ENCODE results near the gene FAU. TPM values are rescaled to one million over a fixed set of nuclear protein-coding genes. Genes with fewer than 3 reads are reported as not detected.

The FAU gene
- total and polyA plus RNA-seq, 2 of the 13 experiments (the other 11 are each of a cell fraction or from before 2014, with no cell fraction given) = 374 to 869 TPM

DNA sequence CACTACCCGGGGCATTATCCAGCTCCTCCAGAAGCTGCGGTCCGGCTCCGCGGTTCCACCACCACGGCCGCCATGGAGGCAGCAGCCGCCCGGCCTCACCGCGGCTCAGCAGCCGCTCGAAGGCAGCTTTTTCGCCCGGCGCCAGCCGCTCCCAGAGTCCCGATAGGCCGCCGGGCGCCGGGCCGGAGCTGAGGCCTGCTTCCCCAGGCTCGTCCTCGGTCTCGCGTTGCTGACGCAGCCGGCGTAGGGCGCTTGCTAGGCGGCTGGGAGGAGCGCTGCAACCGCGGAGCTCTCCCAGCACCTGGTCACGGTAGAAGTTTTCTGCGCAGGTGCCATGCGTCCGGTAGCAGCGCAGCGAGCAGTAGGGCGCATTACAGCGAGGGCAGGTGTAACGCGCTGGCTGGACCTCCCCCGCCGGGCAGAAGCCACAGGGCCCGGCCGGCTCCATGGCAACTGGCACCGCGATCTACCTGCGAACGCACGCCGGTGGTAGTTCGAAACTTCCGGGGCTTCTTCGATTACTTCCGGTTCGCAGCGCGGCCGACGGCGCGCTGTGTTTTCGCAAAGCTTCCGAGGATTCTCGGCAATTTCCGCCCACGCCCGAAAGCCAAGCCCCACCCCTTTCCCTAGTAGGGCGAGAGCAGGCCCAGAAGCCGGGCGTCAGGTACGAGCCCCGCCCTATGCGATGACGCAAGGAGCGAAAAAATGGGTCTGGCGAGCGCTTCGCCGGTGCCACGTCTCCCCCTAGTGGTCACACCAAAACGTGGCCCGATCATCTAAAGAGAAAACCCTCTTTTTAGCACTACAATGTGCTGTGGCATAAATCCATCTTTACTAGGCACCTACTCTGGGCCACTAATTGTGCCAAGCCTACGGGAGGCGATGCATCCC lies 4.5 kb downstream of the FAU start, which contains the start of gene ZNHIT2:
Gene ZNHIT2, minus strand, starts transcription at position 496 of the 891 bp plus-strand sequence. Its CDS starts 48 bp downstream, at position 448.
- POLR2A ChIA-PET = interaction anchor here (1.0 to 4.1 kb wide), 14 partner anchors 11 to 339 kb away, joined by 3 to 23 read pairs (median 4); partner anchors contain the start of genes CAPN1, GPHA2, SAC3D1 and SNX15
- in situ Hi-C loops (cut with HindIII; ENCODE audit: extremely low pct_ligation_motif_present, low pct_unique_long_range_greater_than_20kb) (no loop called here), intact Hi-C loops (cut with micrococcal nuclease; ENCODE audit: unreplicated experiment) (loop anchor here (2.0 kb wide), 1 partner anchor 49 kb away; no protein-coding TSS in a partner anchor)
- BruUV-seq (replicated peaks) = no TSS peak
- Histone ChIP-seq H3K9me3 (ENCODE audit: low read length) (no peaks in the 10 kb centered on the region), H3K36me3 (replicated peaks in 1 of 2; ENCODE audit: control insufficient read depth in 1 of 2, insufficient read depth in 2 of 2, low read length in 2 of 2) (peaks cover 7 to 22% of the 10 kb centered on the region in 2 experiments; a peak in 4 of 5 replicates), H3K9ac (ENCODE audit: insufficient read depth, low read depth, low read length) (peak within 1 kb of the TSS; percentile 90), H2AFZ (ENCODE audit: low read length) (no peak within 1 kb of the TSS), H3K27ac (ENCODE audit: extremely low read length, insufficient read depth, low read length) (peak within 1 kb of the TSS; percentile 75), H3K79me2 (ENCODE audit: insufficient read depth, low read length) (peaks cover 26% of the 10 kb centered on the region), H4K20me1 (ENCODE audit: insufficient read depth, low read length) (no peaks in the 10 kb centered on the region), H3K4me3 (replicated peaks in 1 of 3; ENCODE audit: insufficient read depth in 1 of 3, low read depth in 2 of 3, low read length in 3 of 3) (peak within 1 kb of the TSS; percentile 73 to 88 (median 80)), H3K27me3 (ENCODE audit: control insufficient read depth in 1 of 2, insufficient read depth in 2 of 2, low read length in 2 of 2) (no peaks in the 10 kb centered on the region; a peak in 1 of 5 replicates), H3K4me1 (ENCODE audit: insufficient read depth, low read length) (peaks cover 42% of the 10 kb centered on the region), H3K4me2 (ENCODE audit: low read depth, low read length) (peak within 1 kb of the TSS; percentile 80)
- WGBS (ENCODE audit: low lambda C conversion rate) = 0% methylated on average over 5 of the region's 89 CpGs
- FAIRE-seq = peak; percentile 95
- peak; percentile 59 for ATAC-seq
- DNase-seq (ENCODE audit: low spot score) = peak; percentile 96
- CTCF ChIA-PET (ENCODE audit: low intra/inter-chr PET ratio, low total read pairs) = interaction anchor here (1.4 to 1.5 kb wide), 2 partner anchors 63 to 103 kb away, joined by 5 to 11 read pairs; partner anchors contain the start of genes ARL2 and CAPN1
- TF ChIP-seq KAT2B (IDR thresholded peaks at IDR 0.05; ENCODE audit: borderline replicate concordance, low read depth, low read length) (no peak), FOXC1 (CRISPR knock-in tag; IDR thresholded peaks at IDR 0.05; ENCODE audit: borderline replicate concordance) (peak; percentile 62; the same call in 1 of the 2 replicates), NFE2L1 (CRISPR knock-in tag; IDR thresholded peaks at IDR 0.05; ENCODE audit: borderline replicate concordance) (no peak), SMAD1 (CRISPR knock-in tag; IDR thresholded peaks at IDR 0.05; ENCODE audit: borderline replicate concordance, low read depth) (no peak), ZNF614 (CRISPR knock-in tag; IDR thresholded peaks at IDR 0.05; ENCODE audit: borderline replicate concordance) (no peak), SNAI1 (CRISPR knock-in tag; IDR thresholded peaks at IDR 0.05; ENCODE audit: borderline replicate concordance) (no peak), ZEB1 (IDR thresholded peaks at IDR 0.05; ENCODE audit: insufficient replicate concordance, low read depth) (peak; percentile 61), ERF (CRISPR knock-in tag; IDR thresholded peaks at IDR 0.05) (peak; percentile 77; the same call in 1 of the 2 replicates), GPN1 (CRISPR knock-in tag; IDR thresholded peaks at IDR 0.05; ENCODE audit: borderline replicate concordance) (no peak), SOX13 (IDR thresholded peaks at IDR 0.05) (no peak), SOX13 (CRISPR knock-in tag; conservative IDR thresholded peaks at IDR 0.05 in 1 of 2, IDR thresholded peaks at IDR 0.05 in 1 of 2) (no peak), REPIN1 (CRISPR knock-in tag; IDR thresholded peaks at IDR 0.05; ENCODE audit: borderline replicate concordance, low read depth) (0 out of 2 replicates have a peak, but pooled peaks have one; percentile 38), SOX5 (CRISPR knock-in tag; IDR thresholded peaks at IDR 0.05; ENCODE audit: borderline replicate concordance) (no peak), SMARCC2 (IDR thresholded peaks at IDR 0.05) (no peak), HMG20B (CRISPR knock-in tag; conservative IDR thresholded peaks at IDR 0.05) (no peak; the same call in 1 of the 2 replicates), RNF2 (conservative IDR thresholded peaks at IDR 0.05; ENCODE audit: low read depth) (no peak), ZNF263 (CRISPR knock-in tag; IDR thresholded peaks at IDR 0.05) (no peak; the same call in 1 of the 2 replicates), RXRA (CRISPR knock-in tag; IDR thresholded peaks at IDR 0.05) (peak; percentile 71; the same call in 1 of the 2 replicates), SKIL (CRISPR knock-in tag; IDR thresholded peaks at IDR 0.05; ENCODE audit: borderline replicate concordance) (no peak), KDM2A (CRISPR knock-in tag; IDR thresholded peaks at IDR 0.05; ENCODE audit: borderline replicate concordance, low read depth) (peak; percentile 99)
- TF ChIP-seq, protein P1, sequence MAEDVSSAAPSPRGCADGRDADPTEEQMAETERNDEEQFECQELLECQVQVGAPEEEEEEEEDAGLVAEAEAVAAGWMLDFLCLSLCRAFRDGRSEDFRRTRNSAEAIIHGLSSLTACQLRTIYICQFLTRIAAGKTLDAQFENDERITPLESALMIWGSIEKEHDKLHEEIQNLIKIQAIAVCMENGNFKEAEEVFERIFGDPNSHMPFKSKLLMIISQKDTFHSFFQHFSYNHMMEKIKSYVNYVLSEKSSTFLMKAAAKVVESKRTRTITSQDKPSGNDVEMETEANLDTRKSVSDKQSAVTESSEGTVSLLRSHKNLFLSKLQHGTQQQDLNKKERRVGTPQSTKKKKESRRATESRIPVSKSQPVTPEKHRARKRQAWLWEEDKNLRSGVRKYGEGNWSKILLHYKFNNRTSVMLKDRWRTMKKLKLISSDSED (CRISPR knock-in tag; IDR thresholded peaks at IDR 0.05) = no peak

All from HepG2 (cell line).